Measurements from ENCODE around the gene TPD52L3.

- TF ChIP-seq ZNF124 (CRISPR knock-in tag; IDR thresholded peaks at IDR 0.05) (no peak), SOX6 (IDR thresholded peaks at IDR 0.05) (no peak), SOX6 (CRISPR knock-in tag; IDR thresholded peaks at IDR 0.05) (no peak), PPARG (CRISPR knock-in tag; conservative IDR thresholded peaks at IDR 0.05) (no peak), YY1 (IDR thresholded peaks at IDR 0.05; ENCODE audit: insufficient read depth, insufficient replicate concordance, low read depth, low read length) (no peak), CTCF (CRISPR knock-in tag; IDR thresholded peaks at IDR 0.05) (no peak), KDM5B (CRISPR knock-in tag; IDR thresholded peaks at IDR 0.05; ENCODE audit: borderline replicate concordance) (no peak), TFE3 (CRISPR knock-in tag; IDR thresholded peaks at IDR 0.05) (no peak)
Observed at GRCh38 chr9:6348766-6349165, 20.6 kb downstream of the TPD52L3 start.

All from HepG2 (cell line).